AG20443 (cell line): ENCODE measurements around the gene PPTC7.
"Not testable (repeated sequence)": the region's sequence is repeated elsewhere in the genome, so short reads cannot be mapped to it uniquely, and the experiment has no call there.

Experiments
- DNase-seq: peaks from one replicate; pipeline ENCODE4 v3.0.0; 2012; ENCODE audit warnings: low spot score, mixed read lengths

PPTC7 gene

DNA sequence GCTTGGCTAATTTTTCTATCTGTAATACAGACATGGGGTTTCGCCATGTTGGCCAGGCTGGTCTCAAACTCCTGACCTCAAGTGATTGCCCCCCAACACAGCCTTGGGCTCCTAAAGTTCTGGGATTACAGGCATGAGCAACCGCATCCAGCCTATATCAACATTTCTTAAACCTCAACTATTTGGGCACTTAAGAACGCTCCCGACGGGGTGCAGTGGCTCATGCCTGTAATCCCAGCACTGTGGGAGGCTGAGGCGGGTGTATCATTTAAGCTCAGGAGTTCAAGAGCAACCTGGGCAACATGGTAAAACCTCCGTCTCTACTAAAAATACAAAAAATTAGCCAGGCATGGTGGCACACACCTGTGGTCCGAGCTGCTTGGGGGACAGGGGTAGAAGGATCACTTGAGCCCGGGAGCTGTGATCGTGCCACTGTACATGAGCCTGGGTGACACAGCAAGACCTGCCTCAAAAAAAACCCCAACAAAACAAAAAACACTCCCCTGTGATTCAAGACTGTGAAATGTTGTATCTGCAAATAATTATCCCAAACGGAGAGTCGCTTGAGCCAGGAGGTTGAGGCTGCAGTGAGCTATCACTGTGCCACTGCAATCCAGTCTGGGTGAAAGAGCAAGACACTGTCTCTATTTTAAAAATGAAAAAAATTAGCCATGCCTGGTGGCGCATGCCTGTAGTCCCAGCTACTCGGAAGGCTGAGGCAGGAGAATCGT, 21.5 kb downstream of the PPTC7 start:
- DNase-seq: peak; percentile 31

DNA sequence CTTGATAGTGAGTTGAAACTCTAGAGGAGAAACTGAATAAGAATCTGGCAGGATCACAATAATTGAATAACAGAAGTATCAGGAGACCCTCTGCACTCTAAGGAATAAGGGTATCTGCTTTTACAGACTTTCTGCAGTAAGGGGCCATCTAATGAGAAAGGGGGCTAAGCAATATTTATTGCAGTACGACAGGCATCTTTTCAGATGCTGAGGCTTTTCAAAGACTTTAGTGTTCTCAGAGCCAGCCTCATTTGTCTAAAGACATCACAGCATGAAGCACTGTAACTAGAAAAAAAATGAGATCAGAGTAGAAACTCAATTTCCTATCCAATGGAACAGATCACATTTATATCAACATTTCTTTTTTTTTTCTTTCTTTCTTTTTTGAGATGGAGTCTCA, 22.2 kb downstream of the PPTC7 start:
- DNase-seq: no peak

DNA sequence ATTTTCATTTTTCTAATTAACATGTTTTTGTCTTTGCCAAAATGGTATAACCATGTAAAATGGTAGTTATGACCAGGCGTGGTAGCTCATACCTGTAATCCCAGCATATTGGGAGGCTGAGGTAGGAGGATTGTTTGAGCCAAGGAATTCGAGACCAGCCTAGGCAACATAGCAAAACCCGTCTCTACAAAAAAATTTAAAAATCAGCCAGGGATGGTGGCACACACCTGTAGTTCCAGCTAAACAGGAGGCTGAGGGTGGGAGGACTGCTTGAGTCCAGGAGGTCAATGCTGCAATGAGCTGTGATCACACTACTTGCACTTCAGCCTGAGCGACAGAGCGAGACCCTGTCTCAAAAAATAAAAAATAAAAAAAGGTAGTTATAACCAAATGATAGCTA, 23.1 kb downstream of the PPTC7 start:
- no peak for DNase-seq

DNA sequence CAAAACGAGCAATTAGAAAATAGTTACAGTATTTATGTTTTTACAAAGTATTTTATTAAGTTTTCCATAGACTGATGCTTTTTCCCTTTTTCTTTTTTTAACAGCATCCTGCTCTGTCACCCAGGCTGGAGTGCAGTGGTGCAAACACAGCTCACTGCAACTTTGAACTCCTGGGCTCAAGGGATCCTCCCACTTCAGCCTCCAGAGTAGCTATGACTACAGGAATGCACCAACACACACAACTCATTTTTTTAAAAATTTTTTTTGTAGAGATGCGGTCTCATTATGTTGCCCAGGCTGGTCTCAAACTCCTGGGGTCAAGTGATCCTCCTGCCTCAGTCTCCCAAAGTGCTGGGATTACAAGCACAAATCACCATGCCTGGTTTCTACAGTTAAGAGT, 24.2 kb downstream of the PPTC7 start:
- not testable (repeated sequence) for DNase-seq

DNA sequence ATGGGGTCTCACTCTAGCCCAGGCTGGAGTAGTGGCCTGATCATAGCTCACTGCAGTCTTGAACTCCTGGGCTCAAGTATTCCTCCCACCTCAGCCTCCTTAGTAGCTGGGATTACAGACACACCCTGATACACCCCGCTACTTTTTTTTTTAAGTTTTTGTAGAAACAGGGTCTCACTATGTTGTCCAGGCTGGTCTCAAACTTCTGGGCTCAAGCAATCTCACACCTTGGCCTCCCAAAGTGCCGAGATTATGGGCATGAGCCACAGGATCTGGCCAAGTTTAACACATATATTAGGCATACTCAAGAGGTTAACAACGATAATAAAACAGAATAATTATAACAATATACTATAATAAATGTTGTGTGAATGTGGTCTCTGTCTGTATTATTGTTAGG, 25.8 kb downstream of the PPTC7 start:
- no peak for DNase-seq

DNA sequence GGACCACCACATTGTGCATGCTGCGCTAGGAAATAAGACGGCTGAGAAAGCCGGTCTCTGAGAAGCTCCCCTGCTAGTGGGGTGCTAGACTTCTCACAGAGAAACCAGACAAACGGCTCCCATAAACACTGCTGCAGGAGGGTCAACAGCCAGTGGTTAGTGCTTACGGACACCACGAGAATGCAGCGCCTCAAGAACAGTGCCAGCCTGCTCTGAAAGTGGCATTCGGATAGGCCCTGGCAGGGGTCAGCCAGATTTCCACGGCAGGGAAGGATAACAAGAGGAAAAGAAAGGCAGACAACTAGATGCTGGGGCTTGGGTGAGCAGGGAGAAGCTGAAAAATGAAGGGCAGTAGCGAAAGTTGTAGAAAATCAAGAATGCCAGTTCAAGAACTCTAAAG, 26.4 kb downstream of the PPTC7 start:
- DNase-seq: no peak

DNA sequence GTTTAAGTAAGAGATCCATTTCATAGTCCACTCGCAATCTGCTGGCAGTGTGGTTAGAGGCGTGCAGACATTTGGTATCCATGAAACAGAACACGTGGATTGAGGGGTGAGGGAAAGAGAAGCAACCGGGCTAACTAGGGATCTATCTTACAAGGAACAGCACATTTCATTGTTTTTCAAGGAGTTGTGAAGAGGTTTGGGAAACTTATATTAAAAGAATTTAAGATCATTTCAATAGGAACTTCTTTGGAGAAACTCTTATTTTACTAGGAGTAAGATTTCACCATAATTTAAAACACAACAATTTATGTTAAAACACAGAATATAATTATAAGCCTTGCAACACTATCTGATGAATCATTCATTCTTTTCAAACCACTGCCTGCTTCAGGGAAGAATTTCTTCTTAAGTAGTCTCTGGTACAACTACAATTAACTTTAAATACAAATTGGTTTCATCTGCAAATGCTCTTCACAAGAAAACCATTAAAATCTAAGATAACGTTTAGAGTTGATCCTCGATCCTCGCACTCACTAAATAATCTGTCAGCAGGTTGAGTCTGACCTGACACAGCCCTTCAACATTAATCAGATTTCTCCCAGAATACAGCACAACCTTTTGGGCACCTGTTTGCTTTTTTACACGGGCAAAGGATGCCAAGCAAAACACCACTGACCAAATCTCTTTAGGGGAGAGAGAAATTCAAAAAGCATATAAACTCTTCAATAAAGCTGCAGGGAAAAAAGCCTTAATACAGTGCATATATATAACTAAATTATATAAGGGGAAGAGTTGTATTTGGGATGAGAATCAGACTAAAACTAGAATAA, 27.3 kb downstream of the PPTC7 start:
- peak; percentile 61 for DNase-seq

DNA sequence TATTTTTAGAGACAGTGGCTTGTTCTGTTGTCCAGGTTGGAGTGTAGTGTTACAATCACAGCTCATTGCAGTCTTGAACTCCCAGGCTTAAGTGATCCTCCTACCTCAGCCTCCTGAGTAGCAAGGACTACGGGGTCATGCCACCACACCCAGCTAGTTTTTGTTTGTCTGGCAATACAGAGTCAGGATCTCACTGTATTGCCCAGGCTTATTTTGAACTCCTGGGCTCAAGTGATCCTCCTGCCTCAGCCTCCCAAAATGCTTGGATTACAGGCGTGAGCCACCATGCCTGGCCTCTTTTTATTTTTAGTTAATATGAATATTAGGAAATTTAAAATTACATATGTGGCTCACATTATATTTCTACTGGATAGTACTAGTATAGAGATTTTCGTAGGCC, 28.9 kb downstream of the PPTC7 start:
- no peak for DNase-seq

DNA sequence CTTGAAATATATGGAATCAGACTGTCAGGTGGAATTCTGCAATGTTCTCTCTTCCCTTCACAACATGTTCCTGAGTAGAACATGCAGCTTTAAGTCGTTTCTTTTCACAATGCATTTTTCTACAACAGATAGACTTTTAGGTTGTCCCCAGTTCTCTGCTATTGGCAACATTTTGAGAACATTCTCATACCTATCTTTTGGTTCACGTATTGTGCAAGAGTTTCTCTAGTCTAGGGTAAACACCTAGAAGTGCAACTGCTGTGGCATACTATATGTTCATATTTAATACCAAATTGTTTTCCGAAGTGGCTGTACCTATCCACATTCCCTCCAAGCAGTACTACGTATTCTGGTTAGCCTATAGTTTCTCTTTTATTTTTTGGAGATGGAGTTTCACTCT, 32.1 kb downstream of the PPTC7 start:
- no peak for DNase-seq

DNA sequence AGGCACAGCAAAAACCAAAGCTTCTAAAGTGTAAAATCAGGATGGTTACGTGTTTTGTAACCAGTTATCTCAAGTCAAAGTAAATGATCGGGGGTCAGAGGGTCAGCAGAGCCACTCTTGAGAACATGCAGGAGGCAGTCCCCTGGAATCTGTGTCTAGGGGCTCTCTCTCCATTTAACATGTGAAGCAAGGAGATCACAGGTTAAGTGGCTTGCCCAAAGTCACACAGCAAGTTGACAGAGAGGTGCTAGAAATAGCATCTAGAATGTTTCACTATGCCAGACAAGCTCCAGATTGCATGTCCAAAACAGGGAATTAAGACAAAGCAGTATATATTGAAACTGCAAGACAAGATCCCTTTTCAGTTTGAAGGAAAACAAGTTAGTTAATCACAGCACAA, 33.4 kb downstream of the PPTC7 start:
- DNase-seq: no peak

DNA sequence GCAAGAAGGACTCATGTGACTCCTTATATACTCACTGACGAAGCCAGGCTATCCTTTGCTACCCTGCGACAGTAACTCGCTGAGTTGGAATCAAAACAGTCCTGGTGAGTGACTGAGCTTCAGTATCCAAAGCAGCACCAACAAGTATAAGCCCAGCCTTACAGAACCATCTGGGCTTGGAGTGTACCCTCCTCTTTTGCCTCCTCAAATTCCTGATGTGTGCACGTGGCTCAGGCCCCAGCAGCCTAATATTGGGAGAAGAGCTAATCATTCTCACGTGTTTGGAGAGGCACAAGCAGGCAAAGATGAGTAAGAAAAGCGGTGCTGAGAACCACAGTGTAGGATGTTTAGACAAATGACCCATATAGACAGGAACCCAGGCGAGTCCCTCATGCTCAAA, 34.4 kb downstream of the PPTC7 start:
- DNase-seq: no peak

DNA sequence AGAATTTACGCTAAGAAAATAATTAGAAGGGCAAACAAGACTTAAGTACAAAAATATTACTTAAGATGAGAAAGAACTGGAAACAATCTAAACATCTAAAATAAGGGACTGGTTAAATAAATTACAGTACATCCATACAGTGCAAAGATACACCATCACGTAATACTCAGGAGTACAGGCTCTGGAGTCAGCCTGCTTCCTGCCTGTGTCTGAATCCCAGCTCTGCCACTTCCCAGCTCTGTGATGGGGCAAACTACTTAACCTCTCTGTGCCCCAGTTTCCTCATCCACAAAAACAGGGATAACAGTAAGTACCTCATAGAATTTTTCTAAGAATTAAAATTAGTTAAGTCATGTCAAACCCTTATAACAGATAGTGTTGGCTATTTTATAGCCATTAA, 36.0 kb downstream of the PPTC7 start:
- no peak for DNase-seq

DNA sequence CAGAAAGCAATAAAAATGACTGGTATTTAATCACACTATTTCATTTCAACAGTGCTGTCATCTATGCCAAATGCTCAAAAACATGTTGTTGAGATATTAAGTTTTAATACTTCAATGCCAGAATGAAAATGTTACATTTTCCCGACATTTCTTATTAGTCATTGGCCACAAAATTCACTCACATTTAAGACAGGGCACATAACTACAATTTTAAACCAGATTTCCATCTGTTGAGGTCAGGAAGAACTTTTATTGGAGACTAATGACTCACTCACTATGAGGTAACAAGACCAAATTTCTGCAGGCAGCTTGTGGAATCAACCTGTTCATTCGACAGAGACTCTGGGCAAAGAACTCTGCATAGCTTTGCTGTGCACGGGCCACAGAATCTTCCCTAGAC, 36.8 kb downstream of the PPTC7 start:
- peak; percentile 71 for DNase-seq

DNA sequence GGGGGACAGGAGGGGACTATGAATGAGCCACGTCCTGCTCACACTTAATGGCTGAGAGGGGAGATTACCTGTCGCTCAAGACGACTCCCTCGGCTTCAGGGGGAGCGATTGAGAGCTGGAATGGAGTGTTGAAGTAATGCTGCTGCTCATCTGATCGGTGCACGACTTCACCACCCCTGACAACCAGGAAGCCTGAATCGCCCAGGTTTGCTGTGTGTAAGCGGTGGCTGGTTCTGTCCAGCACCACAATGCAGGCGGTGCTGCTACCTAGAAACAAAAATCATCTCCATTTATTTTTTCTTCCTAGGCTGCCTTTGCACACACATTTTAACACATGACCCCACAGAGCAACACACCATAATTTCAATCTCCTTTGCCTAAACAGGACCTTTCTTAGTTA, 37.3 kb downstream of the PPTC7 start:
- DNase-seq: no peak

DNA sequence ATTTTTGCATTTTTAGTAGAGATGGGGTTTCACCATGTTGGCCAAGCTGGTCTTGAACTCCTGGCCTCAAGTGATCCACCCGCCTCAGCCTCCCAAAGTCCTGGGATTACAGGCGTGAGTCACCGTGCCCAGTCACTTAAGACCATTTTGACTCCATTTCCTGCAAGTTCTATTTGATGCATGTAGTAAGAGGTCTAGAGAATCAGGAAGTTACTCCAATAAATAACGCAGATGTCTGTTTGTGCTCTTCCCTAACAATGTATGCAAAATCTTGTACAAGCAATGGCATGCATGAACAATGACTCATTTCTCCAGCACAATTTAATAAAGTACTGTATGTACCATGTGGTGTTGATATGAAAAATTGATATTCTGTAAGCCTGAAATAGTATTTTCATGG, 37.9 kb downstream of the PPTC7 start:
- not testable (repeated sequence) for DNase-seq

DNA sequence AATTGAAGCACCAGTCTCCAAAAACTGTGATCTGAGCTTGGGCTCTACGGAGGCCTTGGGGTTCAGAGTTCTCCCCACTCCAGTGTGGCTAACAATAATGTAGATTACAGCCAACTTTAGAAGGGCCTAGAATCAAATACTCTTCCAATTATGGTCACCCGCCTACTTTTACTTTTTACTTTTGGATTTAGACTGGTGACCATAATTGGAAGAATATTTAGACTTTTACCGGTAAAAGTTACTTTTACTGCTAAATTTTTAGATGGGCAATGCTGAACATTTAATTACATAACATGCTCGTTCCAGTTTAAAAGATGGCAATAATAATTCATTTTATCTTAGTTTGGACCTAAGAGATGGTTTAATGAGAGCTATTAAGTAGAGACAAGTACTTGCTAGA, 39.2 kb downstream of the PPTC7 start:
- no peak for DNase-seq

DNA sequence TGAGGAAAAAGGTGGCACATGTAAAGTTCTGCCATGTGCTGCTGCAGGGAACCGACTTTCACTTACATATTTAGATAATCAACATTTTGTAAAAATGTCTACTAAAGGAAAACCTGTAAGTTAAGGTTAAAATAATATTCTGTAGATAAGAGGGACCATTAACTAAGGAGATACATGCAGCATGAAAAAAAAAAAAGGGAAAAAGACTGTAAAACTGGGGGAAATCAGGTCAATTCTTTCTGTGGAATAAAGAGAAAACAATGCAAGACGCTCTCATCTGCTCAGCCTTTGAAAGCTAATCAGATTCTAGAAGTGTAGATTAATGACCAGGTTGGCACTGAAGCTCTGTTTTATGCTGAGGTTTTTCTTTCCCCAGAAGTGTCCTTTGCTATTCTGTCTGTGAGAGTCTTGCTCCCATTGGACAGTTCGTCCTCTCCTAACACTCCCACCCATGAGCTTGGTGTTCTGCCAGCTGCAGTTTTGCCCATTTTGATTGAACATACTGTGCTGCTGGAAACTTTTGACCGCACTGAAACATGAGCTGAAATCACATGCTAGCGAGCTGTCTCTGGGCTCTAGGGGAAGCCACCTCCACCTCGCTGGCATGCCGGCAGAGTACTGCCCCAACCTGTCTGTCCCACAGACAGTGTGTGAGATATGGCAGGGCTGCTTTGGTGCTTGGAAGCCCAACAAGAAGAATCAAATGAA, 39.7 kb downstream of the PPTC7 start:
- no peak for DNase-seq

DNA sequence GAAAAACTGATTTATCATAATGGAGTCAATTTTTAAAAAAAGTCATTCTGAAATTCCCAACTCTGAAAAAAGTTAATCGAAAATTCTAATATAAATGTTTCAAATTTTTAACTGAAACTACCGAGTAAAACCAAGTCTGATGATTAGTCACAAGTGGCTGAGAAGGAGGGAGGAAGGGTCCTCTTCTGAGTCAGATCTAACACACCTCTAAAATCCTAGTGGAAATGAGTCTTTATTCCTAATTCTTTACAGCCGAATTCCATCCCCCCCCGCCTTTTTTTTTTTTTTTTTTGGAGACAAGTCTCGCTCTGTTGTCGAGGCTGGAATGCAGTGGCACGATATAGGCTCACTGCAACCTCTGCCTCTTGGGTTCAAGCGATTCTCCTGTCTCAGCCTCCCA, 43.1 kb downstream of the PPTC7 start:
- DNase-seq: no peak

DNA sequence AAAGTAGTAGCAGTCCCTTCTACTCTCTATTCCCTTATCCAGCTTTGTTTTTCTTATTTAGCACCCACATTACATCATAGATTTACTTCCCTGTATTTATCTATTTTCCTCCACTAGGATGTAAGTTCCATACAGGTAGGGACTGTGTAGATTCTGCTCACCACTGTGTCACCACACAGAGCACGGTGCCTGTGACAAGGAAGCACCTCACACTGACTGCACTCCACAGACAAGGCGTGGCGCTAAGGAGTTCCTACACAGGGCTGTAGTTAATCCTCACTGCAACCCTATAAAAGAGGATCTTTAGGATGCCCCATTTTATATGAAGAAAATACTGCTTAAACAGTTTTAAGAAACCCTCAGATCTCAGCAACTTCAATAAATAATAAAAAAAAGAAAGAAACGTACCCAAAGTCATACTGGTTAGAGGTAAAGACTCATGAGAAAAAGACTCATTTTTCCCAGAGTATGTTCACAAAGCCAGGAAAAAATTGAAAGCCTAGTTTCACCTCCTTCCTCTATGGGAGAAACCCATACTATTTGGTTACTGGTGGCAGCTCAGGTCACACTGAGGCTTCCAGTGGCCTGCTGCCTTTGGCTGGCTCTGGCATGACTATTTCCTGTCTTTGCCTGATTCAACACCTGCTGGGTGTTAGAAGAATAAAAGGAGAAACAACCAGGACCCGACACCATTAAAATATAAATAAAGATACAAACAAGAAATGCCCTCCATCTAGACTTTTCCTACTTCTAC, 44.1 kb downstream of the PPTC7 start:
- DNase-seq: no peak

DNA sequence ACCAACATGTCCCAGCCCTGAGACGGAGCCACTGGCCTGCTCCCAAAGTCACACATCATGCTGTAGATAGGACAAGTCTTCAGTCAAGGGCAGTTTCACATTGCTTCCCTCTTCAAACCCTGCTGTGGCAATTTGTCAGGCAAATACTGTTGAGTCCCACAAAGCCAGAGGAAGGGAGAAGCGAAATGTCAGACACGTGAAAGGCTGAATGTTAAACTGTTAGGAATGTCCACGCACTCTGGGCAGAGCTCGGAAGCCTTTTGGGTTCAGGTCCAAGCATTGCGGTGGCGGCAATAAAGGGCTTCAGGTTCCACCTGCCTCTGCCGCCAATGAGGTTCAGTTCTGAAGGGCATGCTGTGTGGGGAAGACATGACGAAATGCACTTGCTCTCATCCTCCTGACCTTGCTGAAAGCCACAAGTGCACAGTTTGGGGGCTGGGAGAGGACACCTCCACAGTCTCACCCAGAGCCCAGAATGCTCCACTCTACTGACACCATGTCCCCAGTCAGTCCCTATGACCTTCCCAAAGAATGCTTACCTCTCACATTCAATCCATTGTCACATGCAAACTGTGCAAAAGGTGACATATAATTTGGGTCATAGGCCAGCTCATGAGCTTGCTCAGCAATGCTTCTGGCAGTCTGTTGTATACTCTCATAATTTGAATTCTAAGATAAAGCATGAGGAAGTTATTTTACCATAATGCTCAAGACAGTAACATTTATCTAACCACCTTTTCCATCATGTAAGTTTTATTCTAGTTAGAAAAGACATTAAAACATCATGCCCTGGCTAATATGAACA, 45.3 kb downstream of the PPTC7 start:
- DNase-seq: no peak

DNA sequence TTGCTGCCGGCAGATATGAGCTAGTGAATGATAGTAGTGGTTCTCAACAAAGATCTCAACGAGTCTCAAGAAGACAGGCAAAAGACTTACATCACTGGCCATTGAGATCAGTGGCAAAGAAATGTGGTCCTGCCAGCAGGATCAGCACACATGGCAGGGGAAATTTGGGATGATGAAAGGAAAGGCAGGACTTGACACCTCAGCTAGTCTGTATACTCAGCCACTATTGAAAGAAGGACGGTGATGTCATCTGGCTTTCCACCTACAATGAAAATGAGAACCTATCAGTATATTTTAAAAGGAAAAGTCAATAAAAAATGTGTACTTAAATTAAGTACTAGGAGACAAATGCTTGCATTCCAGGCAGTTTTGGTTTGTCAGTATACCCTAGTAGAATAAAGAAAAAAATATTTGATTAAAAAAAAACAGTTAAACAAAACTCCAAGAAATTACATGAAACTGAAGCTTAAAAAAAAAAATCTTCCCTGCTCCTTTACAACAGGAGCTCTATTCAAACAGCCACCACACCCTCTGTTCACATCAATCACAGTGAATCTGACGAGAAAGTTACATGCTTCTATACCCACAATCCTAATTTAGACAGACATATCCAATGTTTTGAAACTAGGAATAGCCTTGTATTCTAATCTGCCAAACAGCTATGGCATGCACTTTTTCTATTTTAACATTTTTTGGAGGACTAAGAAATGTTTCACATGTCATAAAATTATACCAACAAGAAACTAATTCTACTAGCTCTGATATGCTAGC, 46.1 kb downstream of the PPTC7 start:
- DNase-seq: no peak
